PFSK-1 (cell line): Measurements from ENCODE around the gene TMEM255B.

ENCODE experiments used
- FOXP2 ChIP-seq: optimal IDR thresholded peaks from 2 replicates; pipeline ENCODE3; 2011; ENCODE audit warnings: borderline replicate concordance, control low read depth, inconsistent platforms; ENCODE audit not compliant: insufficient read depth; ENCODE audit errors: extremely low read length, extremely low read depth
- POLR2AphosphoS5 ChIP-seq: IDR thresholded peaks from 2 replicates; pipeline ENCODE4 v1.6.1; 2012; ENCODE audit warnings: low read depth, mild to moderate bottlenecking, control low read depth, low read length, moderate library complexity
- REST ChIP-seq, 2 experiments: IDR thresholded peaks; 2 replicates each; pipeline versions ENCODE4 v1.6.1 to v1.8.0; 2011 to 2012; ENCODE audit warnings: low read depth in 2 of 2, low read length in 2 of 2, control low read depth in 1 of 2, inconsistent platforms in 1 of 2, mild to moderate bottlenecking in 1 of 2, moderate library complexity in 1 of 2; ENCODE audit not compliant: insufficient read depth in 1 of 2
- SIN3A ChIP-seq: IDR thresholded peaks from 2 replicates; pipeline ENCODE4 v1.6.1; 2012; ENCODE audit warnings: mild to moderate bottlenecking, low read length, moderate library complexity, borderline replicate concordance; ENCODE audit not compliant: insufficient read depth
- TAF1 ChIP-seq: IDR thresholded peaks from 2 replicates; pipeline ENCODE4 v1.6.1; 2012; ENCODE audit warnings: low read length, control low read depth, borderline replicate concordance; ENCODE audit not compliant: insufficient read depth

Gene TMEM255B

GRCh38 chr13:113835461-113836270 lies 76.6 kb downstream of the TMEM255B start:
- TF ChIP-seq POLR2AphosphoS5: no peak
- no peak for TF ChIP-seq FOXP2
- no peak for TF ChIP-seq TAF1
- TF ChIP-seq SIN3A: no peak
- TF ChIP-seq REST (IDR thresholded peaks at IDR 0.05; ENCODE audit: insufficient read depth in 1 of 2, low read depth in 2 of 2, low read length in 2 of 2): no peak

- TF ChIP-seq FOXP2: no peak
- no peak for TF ChIP-seq SIN3A
- TF ChIP-seq REST (IDR thresholded peaks at IDR 0.05; ENCODE audit: insufficient read depth in 1 of 2, low read depth in 2 of 2, low read length in 2 of 2): no peak
- no peak for TF ChIP-seq TAF1
- no peak for TF ChIP-seq POLR2AphosphoS5
These were observed 77.9 kb downstream of the TMEM255B start for GRCh38 chr13:113836768-113837559.

GRCh38 chr13:113837560-113838355 lies 78.7 kb downstream of the TMEM255B start:
- no peak for TF ChIP-seq SIN3A

- TF ChIP-seq TAF1 (no peak), FOXP2 (no peak)
These were observed 79.7 kb downstream of the TMEM255B start for GRCh38 chr13:113838711-113839201.

GRCh38 chr13:113839536-113840204 lies 80.6 kb downstream of the TMEM255B start:
- TF ChIP-seq TAF1: no peak
- TF ChIP-seq REST (IDR thresholded peaks at IDR 0.05; ENCODE audit: insufficient read depth in 1 of 2, low read depth in 2 of 2, low read length in 2 of 2): no peak
- TF ChIP-seq SIN3A: no peak
- TF ChIP-seq POLR2AphosphoS5: no peak
- no peak for TF ChIP-seq FOXP2
